ENCODE measurements around the gene SHKBP1.

Gene SHKBP1

DNA sequence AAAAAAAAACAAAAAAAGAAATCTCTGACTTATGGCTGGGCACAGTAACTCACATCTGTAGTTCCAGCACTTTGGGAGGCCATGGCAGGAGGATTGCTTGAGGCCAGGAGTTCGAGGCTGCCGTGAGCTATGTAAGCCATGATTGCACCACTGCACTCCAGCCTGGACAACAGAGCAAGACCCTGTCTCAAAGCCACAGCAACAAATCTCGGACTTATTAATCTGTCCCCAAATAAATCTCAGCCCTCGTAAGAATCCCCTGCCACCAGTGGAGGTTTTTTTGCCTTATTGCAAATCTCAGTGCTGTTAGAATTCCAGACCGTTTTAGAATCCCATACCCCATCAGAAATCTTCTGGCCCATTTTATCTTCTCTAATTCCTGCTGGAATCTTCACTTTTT, 4.9 kb downstream of the SHKBP1 start:
- TF ChIP-seq CTCF (IDR thresholded peaks at IDR 0.05; ENCODE audit: insufficient read depth, low read length, poor library complexity, severe bottlenecking) = no peak
- Histone ChIP-seq H3K27me3 (replicated peaks; ENCODE audit: control insufficient read depth, insufficient read depth, low read length) (no peaks in the 10 kb centered on the region), H3K4me3 (replicated peaks; ENCODE audit: low read depth, low read length) (no peak overlapping the region), H3K36me3 (ENCODE audit: control insufficient read depth, insufficient read depth, low read length) (peaks cover 19% of the 10 kb centered on the region)
- no peak for DNase-seq (ENCODE audit: extremely low read depth, insufficient read length)

DNA sequence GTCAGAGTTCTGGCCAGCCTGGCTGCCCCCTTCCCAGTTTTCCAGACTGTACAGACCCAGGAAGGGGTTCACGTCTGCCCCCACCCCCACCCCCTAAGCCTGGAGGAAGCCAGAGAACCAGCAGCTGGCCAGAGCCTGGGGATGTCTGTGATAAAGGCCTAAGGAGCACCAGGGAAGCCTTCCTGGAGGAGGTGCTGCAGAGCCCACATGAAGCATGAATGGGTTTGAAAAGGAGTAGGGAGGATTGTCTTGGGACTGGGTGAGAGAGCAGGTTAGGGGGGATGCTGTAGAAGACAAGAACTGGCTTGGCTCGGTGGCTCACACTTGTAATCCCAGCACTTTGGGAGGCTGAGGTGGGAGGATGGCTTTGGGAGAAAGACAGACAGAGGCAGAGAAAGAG, 5.8 kb downstream of the SHKBP1 start:
- Histone ChIP-seq H3K27me3 (replicated peaks; ENCODE audit: control insufficient read depth, insufficient read depth, low read length) (no peaks in the 10 kb centered on the region), H3K36me3 (ENCODE audit: control insufficient read depth, insufficient read depth, low read length) (peaks cover 21% of the 10 kb centered on the region), H3K4me3 (replicated peaks; ENCODE audit: low read depth, low read length) (no peak overlapping the region)
- no peak for DNase-seq (ENCODE audit: extremely low read depth, insufficient read length)
- TF ChIP-seq CTCF (IDR thresholded peaks at IDR 0.05; ENCODE audit: insufficient read depth, low read length, poor library complexity, severe bottlenecking) = no peak

DNA sequence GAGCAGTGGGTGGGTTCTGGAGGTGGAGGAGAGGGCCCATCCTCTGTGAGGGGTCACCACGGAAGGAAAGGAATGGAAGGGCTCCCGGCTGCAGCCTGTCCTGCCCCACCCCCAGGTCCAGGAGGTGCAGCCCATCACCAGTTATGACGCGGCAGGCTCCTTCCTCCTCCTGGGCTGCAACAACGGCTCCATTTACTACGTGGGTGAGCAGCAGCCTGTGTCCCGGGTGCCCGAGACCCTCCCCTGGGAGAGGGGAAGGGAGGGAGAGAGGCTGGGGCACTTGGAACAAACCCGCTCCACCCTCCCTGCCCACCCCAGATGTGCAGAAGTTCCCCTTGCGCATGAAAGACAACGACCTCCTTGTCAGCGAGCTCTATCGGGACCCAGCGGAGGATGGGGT, 6.6 kb downstream of the SHKBP1 start:
- Histone ChIP-seq H3K4me3 (replicated peaks; ENCODE audit: low read depth, low read length) (no peak overlapping the region), H3K36me3 (ENCODE audit: control insufficient read depth, insufficient read depth, low read length) (peaks cover 20% of the 10 kb centered on the region)
- DNase-seq (ENCODE audit: extremely low read depth, insufficient read length) = no peak

GRCh38 chr19:40584007-40584406, 7.3 kb downstream of the SHKBP1 start:
- Histone ChIP-seq H3K36me3 (ENCODE audit: control insufficient read depth, insufficient read depth, low read length) (peaks cover 21% of the 10 kb centered on the region), H3K4me3 (replicated peaks; ENCODE audit: low read depth, low read length) (no peak overlapping the region), H3K27me3 (replicated peaks; ENCODE audit: control insufficient read depth, insufficient read depth, low read length) (no peaks in the 10 kb centered on the region)
- peak; percentile 42 for TF ChIP-seq CTCF (IDR thresholded peaks at IDR 0.05; ENCODE audit: insufficient read depth, low read length, poor library complexity, severe bottlenecking)
- no peak for DNase-seq (ENCODE audit: extremely low read depth, insufficient read length)

More for the DNA sequence above, 6.6 kb downstream of the SHKBP1 start:
- H3K27me3 ChIP-seq (replicated peaks; ENCODE audit: control insufficient read depth, insufficient read depth, low read length) = no peaks in the 10 kb centered on the region
- TF ChIP-seq CTCF (IDR thresholded peaks at IDR 0.05; ENCODE audit: insufficient read depth, low read length, poor library complexity, severe bottlenecking) = no peak

GRCh38 chr19:40585241-40585981, 8.7 kb downstream of the SHKBP1 start:
- Histone ChIP-seq H3K27me3 (replicated peaks; ENCODE audit: control insufficient read depth, insufficient read depth, low read length) (no peaks in the 10 kb centered on the region), H3K36me3 (ENCODE audit: control insufficient read depth, insufficient read depth, low read length) (peaks cover 20% of the 10 kb centered on the region), H3K4me3 (replicated peaks; ENCODE audit: low read depth, low read length) (no peak overlapping the region)
- no peak for DNase-seq (ENCODE audit: extremely low read depth, insufficient read length)
- no peak for TF ChIP-seq CTCF (IDR thresholded peaks at IDR 0.05; ENCODE audit: insufficient read depth, low read length, poor library complexity, severe bottlenecking)
